Osteocyte (in vitro differentiated cells): Measurements from ENCODE around the gene SYTL1. TPM values are rescaled to one million over a fixed set of nuclear protein-coding genes. Genes with fewer than 3 reads are reported as not detected.

Source experiments
- DNase-seq: peaks from one replicate; pipeline ENCODE4 v3.0.0; 2021; ENCODE audit warnings: mixed read lengths; ENCODE audit not compliant: unreplicated experiment; ENCODE audit errors: extremely low spot score
- H3K27ac Mint-ChIP-seq: one replicate; pipeline ENCODE4 v1.8.0; 2021; ENCODE audit warnings: mild to moderate bottlenecking, mixed read lengths; ENCODE audit not compliant: unreplicated experiment
- H3K27me3 Mint-ChIP-seq: one replicate; pipeline ENCODE4 v1.8.0; 2021; ENCODE audit warnings: mixed read lengths; ENCODE audit not compliant: unreplicated experiment
- H3K36me3 Mint-ChIP-seq: one replicate; pipeline ENCODE4 v1.8.0; 2021; ENCODE audit warnings: mixed read lengths; ENCODE audit not compliant: unreplicated experiment
- H3K4me1 Mint-ChIP-seq: one replicate; pipeline ENCODE4 v1.8.0; 2021; ENCODE audit warnings: mixed read lengths; ENCODE audit not compliant: unreplicated experiment
- H3K4me3 Mint-ChIP-seq: one replicate; pipeline ENCODE4 v1.8.0; 2021; ENCODE audit warnings: mild to moderate bottlenecking, moderate library complexity, mixed read lengths; ENCODE audit not compliant: unreplicated experiment
- H3K9me3 Mint-ChIP-seq: one replicate; pipeline ENCODE4 v1.8.0; 2021; ENCODE audit warnings: mixed read lengths; ENCODE audit not compliant: unreplicated experiment
- CTCF ChIP-seq: fragments of 200-600 bp; sonication (generic); IDR thresholded peaks from 2 replicates; pipeline ENCODE4 v1.5.0; 2021; ENCODE audit warnings: antibody characterized with exemption, mild to moderate bottlenecking, moderate library complexity
- total RNA-seq: library from RNA; stranded (reverse); gene quantifications from 2 replicates; pipeline ENCODE4 v1.2.1, GENCODE V29; 2021

Gene SYTL1
- total RNA-seq, 1 donor from 2014 or later: 0.46 TPM

GRCh38 chr1:27318136-27318535 is 23.7 kb upstream of the SYTL1 start:
- H3K27me3 Mint-ChIP-seq: no peaks in the 10 kb centered on the region
- H3K4me3 Mint-ChIP-seq: no peak overlapping the region
- DNase-seq: no peak
- peak overlapping the region; percentile 40 for H3K27ac Mint-ChIP-seq
- TF ChIP-seq CTCF: no peak
- H3K4me1 Mint-ChIP-seq: peaks cover 20% of the 10 kb centered on the region
- H3K9me3 Mint-ChIP-seq: no peaks in the 10 kb centered on the region
- H3K36me3 Mint-ChIP-seq: no peaks in the 10 kb centered on the region

GRCh38 chr1:27318596-27318995 is 23.2 kb upstream of the SYTL1 start:
- H3K4me1 Mint-ChIP-seq: peaks cover 25% of the 10 kb centered on the region
- H3K27me3 Mint-ChIP-seq: no peaks in the 10 kb centered on the region
- TF ChIP-seq CTCF: no peak
- H3K4me3 Mint-ChIP-seq: no peak overlapping the region
- H3K27ac Mint-ChIP-seq: peak overlapping the region; percentile 40
- no peak for DNase-seq
- no peaks in the 10 kb centered on the region for H3K9me3 Mint-ChIP-seq
- no peaks in the 10 kb centered on the region for H3K36me3 Mint-ChIP-seq

GRCh38 chr1:27321813-27322568 is 19.8 kb upstream of the SYTL1 start, which contains the start of gene TMEM222:
TSS of gene TMEM222 (plus strand) at chr1:27322163. CDS start at chr1:27322198, 35 bp downstream.
- Mint-ChIP-seq H3K4me3 (peak within 1 kb of the TSS; percentile 94), H3K9me3 (no peaks in the 10 kb centered on the region), H3K27me3 (no peaks in the 10 kb centered on the region), H3K27ac (peak within 1 kb of the TSS; percentile 91), H3K4me1 (peaks cover 29% of the 10 kb centered on the region), H3K36me3 (peaks cover 12% of the 10 kb centered on the region)
- peak; percentile 15 for TF ChIP-seq CTCF
- DNase-seq: peak; percentile 99

- no peak for DNase-seq
- H3K27me3 Mint-ChIP-seq: no peaks in the 10 kb centered on the region
- H3K4me1 Mint-ChIP-seq: peaks cover 26% of the 10 kb centered on the region
- peak overlapping the region; percentile 91 for H3K27ac Mint-ChIP-seq
- no peak for TF ChIP-seq CTCF
- H3K36me3 Mint-ChIP-seq: peaks cover 12% of the 10 kb centered on the region
- H3K9me3 Mint-ChIP-seq: no peaks in the 10 kb centered on the region
- H3K4me3 Mint-ChIP-seq: peak overlapping the region; percentile 94
These were observed 19.1 kb upstream of the SYTL1 start for GRCh38 chr1:27322569-27323240.

- TF ChIP-seq CTCF: no peak
- no peak for DNase-seq
- H3K36me3 Mint-ChIP-seq: peaks cover 15% of the 10 kb centered on the region
- no peak overlapping the region for H3K27ac Mint-ChIP-seq
- H3K27me3 Mint-ChIP-seq: no peaks in the 10 kb centered on the region
- H3K9me3 Mint-ChIP-seq: no peaks in the 10 kb centered on the region
- H3K4me3 Mint-ChIP-seq: no peak overlapping the region
- peaks cover 15% of the 10 kb centered on the region for H3K4me1 Mint-ChIP-seq
These were observed 16.5 kb upstream of the SYTL1 start for GRCh38 chr1:27325286-27325685.
